ENCODE measurements around the gene GLCE.

Gene GLCE

DNA sequence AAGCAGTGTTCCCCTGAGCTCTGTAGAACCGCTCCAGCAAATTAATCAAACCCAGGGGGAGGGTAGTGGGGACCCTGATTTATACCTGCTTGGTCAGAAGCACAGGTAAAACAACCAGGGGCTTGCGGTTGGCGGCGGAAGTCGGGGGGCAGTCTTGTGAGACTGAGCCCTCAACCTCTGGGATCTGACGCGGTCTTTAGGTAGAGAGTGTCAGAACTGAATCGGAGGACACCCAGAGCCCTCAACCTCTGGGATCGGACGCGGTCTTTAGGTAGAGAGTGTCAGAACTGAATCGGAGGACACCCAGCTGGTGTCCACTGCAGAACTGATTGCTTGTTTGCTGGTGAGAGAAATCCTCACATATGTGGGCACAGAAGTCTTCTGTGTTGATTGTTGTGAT, 125.4 kb downstream of the GLCE start:
- H3K36me3 ChIP-seq (ENCODE audit: low read length): no peaks in the 10 kb centered on the region
- H3K4me2 ChIP-seq (ENCODE audit: low read depth, low read length, poor library complexity, severe bottlenecking): no peak overlapping the region
- TF ChIP-seq, protein P1, sequence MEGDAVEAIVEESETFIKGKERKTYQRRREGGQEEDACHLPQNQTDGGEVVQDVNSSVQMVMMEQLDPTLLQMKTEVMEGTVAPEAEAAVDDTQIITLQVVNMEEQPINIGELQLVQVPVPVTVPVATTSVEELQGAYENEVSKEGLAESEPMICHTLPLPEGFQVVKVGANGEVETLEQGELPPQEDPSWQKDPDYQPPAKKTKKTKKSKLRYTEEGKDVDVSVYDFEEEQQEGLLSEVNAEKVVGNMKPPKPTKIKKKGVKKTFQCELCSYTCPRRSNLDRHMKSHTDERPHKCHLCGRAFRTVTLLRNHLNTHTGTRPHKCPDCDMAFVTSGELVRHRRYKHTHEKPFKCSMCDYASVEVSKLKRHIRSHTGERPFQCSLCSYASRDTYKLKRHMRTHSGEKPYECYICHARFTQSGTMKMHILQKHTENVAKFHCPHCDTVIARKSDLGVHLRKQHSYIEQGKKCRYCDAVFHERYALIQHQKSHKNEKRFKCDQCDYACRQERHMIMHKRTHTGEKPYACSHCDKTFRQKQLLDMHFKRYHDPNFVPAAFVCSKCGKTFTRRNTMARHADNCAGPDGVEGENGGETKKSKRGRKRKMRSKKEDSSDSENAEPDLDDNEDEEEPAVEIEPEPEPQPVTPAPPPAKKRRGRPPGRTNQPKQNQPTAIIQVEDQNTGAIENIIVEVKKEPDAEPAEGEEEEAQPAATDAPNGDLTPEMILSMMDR (IDR thresholded peaks at IDR 0.05; ENCODE audit: insufficient read depth, low read length, poor library complexity, severe bottlenecking): no peak
- no peak for TF ChIP-seq EZH2phosphoT487 (conservative IDR thresholded peaks at IDR 0.05; ENCODE audit: low read length)
- no peaks in the 10 kb centered on the region for H3F3A ChIP-seq (ENCODE audit: insufficient read depth)
- H3K4me3 ChIP-seq (ENCODE audit: insufficient read depth, low read length, poor library complexity, severe bottlenecking): no peak overlapping the region
- H3K27ac ChIP-seq (ENCODE audit: low read depth, low read length): no peak overlapping the region
- H3K27me3 ChIP-seq (ENCODE audit: low read length): no peaks in the 10 kb centered on the region
- H3K9ac ChIP-seq (ENCODE audit: low read length): no peak overlapping the region
- no peaks in the 10 kb centered on the region for H3K79me2 ChIP-seq (ENCODE audit: insufficient read depth, low read length)
- no peaks in the 10 kb centered on the region for H4K20me1 ChIP-seq (ENCODE audit: low read depth, low read length)
- H3K9me3 ChIP-seq (ENCODE audit: insufficient read depth, low read length): no peaks in the 10 kb centered on the region
- H2AFZ ChIP-seq (ENCODE audit: low read depth, low read length, severe bottlenecking): no peak overlapping the region
- no peaks in the 10 kb centered on the region for H3K9me2 ChIP-seq (replicated peaks; ENCODE audit: insufficient read depth, low read length)

DNA sequence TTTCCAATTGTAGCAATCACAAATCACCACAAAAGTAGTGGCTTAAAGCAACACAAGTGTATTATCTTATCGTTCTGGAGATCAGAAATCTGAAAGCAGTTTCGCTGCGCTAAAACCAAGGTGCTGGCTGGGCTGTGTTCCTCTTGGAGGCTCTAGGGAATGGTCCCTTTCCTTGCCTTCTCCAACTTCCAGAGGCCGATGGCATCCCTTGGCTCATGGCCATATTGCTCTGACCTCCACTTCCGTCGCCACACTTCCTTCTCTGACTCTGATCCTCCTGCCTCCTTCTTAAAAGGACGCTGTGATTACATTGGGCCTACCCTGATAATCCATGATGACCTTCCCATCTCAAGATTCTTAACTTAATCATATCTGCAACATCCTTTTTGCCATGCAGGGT, 127.6 kb downstream of the GLCE start:
- Histone ChIP-seq H3K36me3 (ENCODE audit: low read length) (no peaks in the 10 kb centered on the region), H3K9me3 (ENCODE audit: insufficient read depth, low read length) (no peaks in the 10 kb centered on the region), H3K4me3 (ENCODE audit: insufficient read depth, low read length, poor library complexity, severe bottlenecking) (no peak overlapping the region), H4K20me1 (ENCODE audit: low read depth, low read length) (no peaks in the 10 kb centered on the region), H2AFZ (ENCODE audit: low read depth, low read length, severe bottlenecking) (no peak overlapping the region), H3K79me2 (ENCODE audit: insufficient read depth, low read length) (no peaks in the 10 kb centered on the region), H3K9me2 (replicated peaks; ENCODE audit: insufficient read depth, low read length) (no peaks in the 10 kb centered on the region), H3K9ac (ENCODE audit: low read length) (no peak overlapping the region), H3K4me2 (ENCODE audit: low read depth, low read length, poor library complexity, severe bottlenecking) (no peak overlapping the region), H3F3A (ENCODE audit: insufficient read depth) (no peaks in the 10 kb centered on the region), H3K27me3 (ENCODE audit: low read length) (no peaks in the 10 kb centered on the region), H3K27ac (ENCODE audit: low read depth, low read length) (no peak overlapping the region)
- TF ChIP-seq, protein P1 (IDR thresholded peaks at IDR 0.05; ENCODE audit: insufficient read depth, low read length, poor library complexity, severe bottlenecking): no peak
- TF ChIP-seq EZH2phosphoT487 (conservative IDR thresholded peaks at IDR 0.05; ENCODE audit: low read length): no peak

DNA sequence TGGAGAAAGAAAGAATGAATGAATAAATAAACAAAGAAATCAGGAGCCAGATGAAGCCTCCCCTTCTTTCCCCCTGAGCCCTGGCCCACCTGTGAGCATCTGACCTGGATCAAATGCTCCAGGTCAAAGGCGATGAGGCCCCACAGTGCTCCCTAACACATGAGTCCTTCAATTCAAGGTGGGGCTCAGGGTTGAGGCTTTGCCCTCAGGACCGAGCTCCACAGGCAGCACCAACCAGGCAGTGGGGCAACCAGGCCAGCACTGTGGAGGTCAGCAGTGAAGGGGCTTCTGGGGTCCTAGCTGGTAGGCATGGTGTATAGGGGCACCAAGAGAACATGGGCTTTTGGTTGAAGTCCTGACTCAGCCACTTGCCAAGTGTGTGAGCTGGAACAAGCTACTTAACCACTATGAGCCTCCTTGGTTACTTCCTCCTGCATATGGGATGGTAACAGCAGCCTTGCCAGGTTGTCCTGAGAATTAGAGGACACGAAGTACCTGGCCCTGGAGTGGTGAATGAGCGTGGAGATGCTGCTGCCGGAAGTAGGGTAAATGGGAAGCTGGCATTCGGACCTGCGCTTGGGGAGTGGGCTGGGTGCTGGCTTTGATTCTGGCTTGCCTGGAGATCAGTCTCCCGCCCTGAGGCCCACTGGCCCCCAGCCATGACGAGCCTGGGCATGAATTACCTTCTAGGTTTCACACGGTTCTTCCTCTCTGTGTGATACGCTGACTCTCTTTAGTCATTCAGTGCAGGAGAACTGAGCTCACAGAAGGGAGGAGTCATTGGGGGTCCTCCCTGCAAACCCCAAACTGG, 128.3 kb downstream of the GLCE start:
- H3K9me2 ChIP-seq (replicated peaks; ENCODE audit: insufficient read depth, low read length): no peaks in the 10 kb centered on the region
- no peak overlapping the region for H2AFZ ChIP-seq (ENCODE audit: low read depth, low read length, severe bottlenecking)
- TF ChIP-seq, protein P1 (IDR thresholded peaks at IDR 0.05; ENCODE audit: insufficient read depth, low read length, poor library complexity, severe bottlenecking): no peak
- TF ChIP-seq EZH2phosphoT487 (conservative IDR thresholded peaks at IDR 0.05; ENCODE audit: low read length): no peak
- no peak overlapping the region for H3K27ac ChIP-seq (ENCODE audit: low read depth, low read length)
- H3K36me3 ChIP-seq (ENCODE audit: low read length): no peaks in the 10 kb centered on the region
- no peak overlapping the region for H3K4me3 ChIP-seq (ENCODE audit: insufficient read depth, low read length, poor library complexity, severe bottlenecking)
- H3K4me2 ChIP-seq (ENCODE audit: low read depth, low read length, poor library complexity, severe bottlenecking): no peak overlapping the region
- H3F3A ChIP-seq (ENCODE audit: insufficient read depth): no peaks in the 10 kb centered on the region
- H3K27me3 ChIP-seq (ENCODE audit: low read length): no peaks in the 10 kb centered on the region
- H3K79me2 ChIP-seq (ENCODE audit: insufficient read depth, low read length): no peaks in the 10 kb centered on the region
- no peaks in the 10 kb centered on the region for H4K20me1 ChIP-seq (ENCODE audit: low read depth, low read length)
- no peak overlapping the region for H3K9ac ChIP-seq (ENCODE audit: low read length)
- H3K9me3 ChIP-seq (ENCODE audit: insufficient read depth, low read length): no peaks in the 10 kb centered on the region

All from SU-DHL-6 (cell line).